Natural killer cell (primary cell): Measurements from ENCODE around the gene OR51V1. TPM values are rescaled to one million over a fixed set of nuclear protein-coding genes. Genes with fewer than 3 reads are reported as not detected.

Experiments
- ATAC-seq, 3 donors: fragments of 150-1000 bp in 2 of 3; fragments of 200-7000 bp in 1 of 3; cut with Tn5 transposase; 1 replicate in 1 of 3; 2 replicates in 2 of 3; pipeline ENCODE4 v1.10.0; 2021; ENCODE audit warnings: mild to moderate bottlenecking in 2 of 3, moderate library complexity in 2 of 3
- DNase-seq, 2 donors: peaks; one replicate each; pipeline versions ENCODE4 v3.0.0 to v3.0.0-alpha.2; 2013 to 2021; ENCODE audit warnings: mixed read lengths in 1 of 2
- H3K27ac ChIP-seq: one replicate; pipeline ENCODE4 v1.5.1; 2013; ENCODE audit warnings: mild to moderate bottlenecking, low read length
- H3K27me3 ChIP-seq: one replicate; pipeline ENCODE4 v1.6.1; 2013; ENCODE audit warnings: low read length; ENCODE audit not compliant: control insufficient read depth, insufficient read depth
- H3K36me3 ChIP-seq: one replicate; pipeline ENCODE4 v1.6.1; 2013; ENCODE audit warnings: low read length; ENCODE audit not compliant: control insufficient read depth, insufficient read depth
- H3K4me1 ChIP-seq: one replicate; pipeline ENCODE4 v1.6.1; 2013; ENCODE audit warnings: low read length; ENCODE audit not compliant: control insufficient read depth, insufficient read depth
- H3K4me3 ChIP-seq: one replicate; pipeline ENCODE4 v1.5.1; 2013; ENCODE audit warnings: low read length
- H3K9me3 ChIP-seq: one replicate; pipeline ENCODE4 v1.6.1; 2013; ENCODE audit warnings: low read length; ENCODE audit not compliant: control insufficient read depth, insufficient read depth
- H3K27ac Mint-ChIP-seq, 2 donors: one replicate each; pipeline ENCODE4 v1.8.0; 2022; ENCODE audit warnings: mild to moderate bottlenecking in 2 of 2, mixed read lengths in 2 of 2, moderate library complexity in 1 of 2
- H3K27me3 Mint-ChIP-seq, 2 donors: one replicate each; pipeline ENCODE4 v1.8.0; 2022; ENCODE audit warnings: low read depth in 2 of 2, mixed read lengths in 2 of 2
- H3K36me3 Mint-ChIP-seq: one replicate; pipeline ENCODE4 v1.8.0; 2022; ENCODE audit warnings: mixed read lengths
- H3K4me1 Mint-ChIP-seq, 2 donors: one replicate each; pipeline ENCODE4 v1.8.0; 2022; ENCODE audit warnings: mixed read lengths in 2 of 2
- H3K4me3 Mint-ChIP-seq: one replicate; pipeline ENCODE4 v1.8.0; 2022; ENCODE audit warnings: mild to moderate bottlenecking, moderate library complexity, mixed read lengths
- H3K9me3 Mint-ChIP-seq, 2 donors: one replicate each; pipeline ENCODE4 v1.8.0; 2022; ENCODE audit warnings: mixed read lengths in 2 of 2
- WGBS: methylation state at CpG from one replicate; pipeline ENCODE4 v1.1.7; 2013; ENCODE audit warnings: missing lambda C conversion rate; ENCODE audit not compliant: insufficient coverage; 5-methylcytosine and 5-hydroxymethylcytosine counted together
- intact Hi-C: fragments of 100-400 bp; cut with micrococcal nuclease; formaldehyde crosslinking; loops from one replicate; pipeline ENCODE4 v1.14.2; 2022
- total RNA-seq, 4 donors: library from RNA; stranded (reverse); fragments of 120-200 nt in 1 of 4; gene quantifications; one replicate each; pipeline versions ENCODE4 v1.2.3 to v1.2.4, GENCODE V29; 2013 to 2022
- TF ChIP-seq, protein P1 (sequence below): fragments of 200-600 bp; IDR thresholded peaks from one replicate; pipeline ENCODE4 v1.8.0; 2022; ENCODE audit warnings: antibody characterized with exemption

OR51V1 gene
- total RNA-seq, 3 donors from 2014 or later (not counting 1 experiment from before 2014, with no cell fraction given) = not detected

DNA sequence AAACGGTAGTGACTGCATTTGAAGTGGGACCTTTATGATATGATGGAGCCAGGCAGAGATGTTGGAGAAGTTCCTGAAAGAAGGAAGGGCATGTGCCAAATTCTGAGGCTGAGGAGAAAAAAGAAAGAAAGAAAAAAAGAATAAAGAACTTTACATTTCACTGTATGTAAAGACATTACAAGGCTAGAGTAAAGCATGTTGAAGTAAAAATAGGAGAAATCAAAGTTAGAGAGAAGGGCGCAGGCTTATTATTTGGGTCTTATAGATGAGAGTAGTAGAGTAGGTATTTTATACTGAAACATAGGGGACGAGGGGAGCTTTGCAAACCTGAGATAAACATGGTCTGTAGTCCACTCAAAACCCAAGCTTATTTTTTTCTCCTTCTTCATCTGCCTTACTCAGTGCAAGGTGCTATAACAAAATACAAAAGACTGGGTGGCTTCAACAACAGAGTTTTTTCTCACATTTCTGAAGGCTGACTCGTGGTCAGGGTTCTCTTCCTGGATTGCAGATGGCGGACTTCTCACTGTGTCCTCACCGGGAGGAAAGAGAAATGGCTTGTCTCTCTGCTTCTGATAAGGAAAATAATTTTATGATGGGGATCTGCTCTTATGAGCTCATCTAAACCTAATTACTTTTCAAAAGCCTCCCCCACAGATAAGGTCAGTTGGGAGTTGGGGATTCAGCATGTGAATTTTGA lies 46.4 kb upstream of the OR51V1 start:
- Mint-ChIP-seq H3K4me1 (no peaks in the 10 kb centered on the region), H3K36me3 (no peaks in the 10 kb centered on the region), H3K9me3 (no peaks in the 10 kb centered on the region), H3K27ac (no peak overlapping the region), H3K27me3 (no peaks in the 10 kb centered on the region), H3K4me3 (no peak overlapping the region)
- H3K27ac ChIP-seq = no peak overlapping the region
- no peaks in the 10 kb centered on the region for H3K36me3 ChIP-seq
- DNase-seq (no peak), ATAC-seq (no peak)
- WGBS = 62% methylated on average over 6 of the region's 6 CpGs
- no peaks in the 10 kb centered on the region for H3K27me3 ChIP-seq
- no peaks in the 10 kb centered on the region for H3K9me3 ChIP-seq
- no peaks in the 10 kb centered on the region for H3K4me1 ChIP-seq
- TF ChIP-seq, protein P1, sequence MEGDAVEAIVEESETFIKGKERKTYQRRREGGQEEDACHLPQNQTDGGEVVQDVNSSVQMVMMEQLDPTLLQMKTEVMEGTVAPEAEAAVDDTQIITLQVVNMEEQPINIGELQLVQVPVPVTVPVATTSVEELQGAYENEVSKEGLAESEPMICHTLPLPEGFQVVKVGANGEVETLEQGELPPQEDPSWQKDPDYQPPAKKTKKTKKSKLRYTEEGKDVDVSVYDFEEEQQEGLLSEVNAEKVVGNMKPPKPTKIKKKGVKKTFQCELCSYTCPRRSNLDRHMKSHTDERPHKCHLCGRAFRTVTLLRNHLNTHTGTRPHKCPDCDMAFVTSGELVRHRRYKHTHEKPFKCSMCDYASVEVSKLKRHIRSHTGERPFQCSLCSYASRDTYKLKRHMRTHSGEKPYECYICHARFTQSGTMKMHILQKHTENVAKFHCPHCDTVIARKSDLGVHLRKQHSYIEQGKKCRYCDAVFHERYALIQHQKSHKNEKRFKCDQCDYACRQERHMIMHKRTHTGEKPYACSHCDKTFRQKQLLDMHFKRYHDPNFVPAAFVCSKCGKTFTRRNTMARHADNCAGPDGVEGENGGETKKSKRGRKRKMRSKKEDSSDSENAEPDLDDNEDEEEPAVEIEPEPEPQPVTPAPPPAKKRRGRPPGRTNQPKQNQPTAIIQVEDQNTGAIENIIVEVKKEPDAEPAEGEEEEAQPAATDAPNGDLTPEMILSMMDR = no peak
- no peak overlapping the region for H3K4me3 ChIP-seq
- intact Hi-C loops = loop anchor here (1.0 kb wide), 1 partner anchor 7 kb away; the partner anchor contains the start of gene HBG2

DNA sequence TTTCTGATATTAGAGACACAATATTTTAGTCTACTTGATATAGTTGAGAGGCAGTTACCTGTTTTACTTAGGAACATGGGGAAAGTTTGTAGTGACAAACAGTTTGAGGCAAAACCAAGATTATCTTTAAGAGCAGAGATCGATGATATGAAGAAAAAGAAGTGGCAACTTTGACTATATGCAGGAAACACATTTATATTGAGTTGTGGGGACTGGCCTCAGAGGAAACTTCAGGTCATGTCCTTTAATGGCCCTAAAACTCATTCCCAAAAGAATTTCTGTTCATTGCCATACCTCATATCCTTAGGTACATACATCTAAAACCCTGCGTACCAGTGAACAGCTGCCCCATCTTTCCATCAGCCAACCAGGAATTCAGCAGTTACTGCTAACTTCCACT lies 44.7 kb upstream of the OR51V1 start:
- WGBS = 61% methylated on average over 2 of the region's 2 CpGs

DNA sequence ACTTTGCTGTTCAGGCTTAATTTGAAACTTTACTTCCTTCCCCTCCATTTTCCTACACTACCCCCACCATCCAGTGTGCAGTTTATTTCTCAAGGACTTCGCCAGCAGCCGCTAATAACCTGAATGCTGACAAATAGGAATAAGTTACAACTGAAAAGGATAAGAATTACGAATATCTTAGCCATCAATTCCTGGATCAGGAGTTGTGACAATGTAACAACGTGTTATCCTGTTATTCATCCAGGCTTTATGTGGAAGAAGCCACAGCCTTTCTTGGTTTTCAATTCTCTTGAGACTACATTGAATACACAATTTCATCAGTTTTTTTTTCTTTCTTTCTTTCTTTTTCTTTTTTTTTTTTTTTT lies 43.3 kb upstream of the OR51V1 start:
- H3K9me3 Mint-ChIP-seq = no peaks in the 10 kb centered on the region
- intact Hi-C loops = no loop called here
- DNase-seq = no peak

More for the DNA sequence above, 44.7 kb upstream of the OR51V1 start:
- no peak overlapping the region for H3K27ac Mint-ChIP-seq
- Histone ChIP-seq H3K4me1 (no peaks in the 10 kb centered on the region), H3K27me3 (no peaks in the 10 kb centered on the region), H3K9me3 (no peaks in the 10 kb centered on the region), H3K36me3 (no peaks in the 10 kb centered on the region), H3K4me3 (no peak overlapping the region), H3K27ac (no peak overlapping the region)
- TF ChIP-seq, protein P1 = no peak
- no peaks in the 10 kb centered on the region for H3K36me3 Mint-ChIP-seq
- intact Hi-C loops = no loop called here
- ATAC-seq (no peak), DNase-seq (no peak)
- no peaks in the 10 kb centered on the region for H3K9me3 Mint-ChIP-seq
- no peaks in the 10 kb centered on the region for H3K4me1 Mint-ChIP-seq
- H3K27me3 Mint-ChIP-seq = peaks cover 0 to 3% of the 10 kb centered on the region in 2 donors
- no peak overlapping the region for H3K4me3 Mint-ChIP-seq

More for the DNA sequence above, 43.3 kb upstream of the OR51V1 start:
- Histone ChIP-seq H3K36me3 (no peaks in the 10 kb centered on the region), H3K4me3 (no peak overlapping the region), H3K27ac (no peak overlapping the region), H3K9me3 (no peaks in the 10 kb centered on the region), H3K4me1 (no peaks in the 10 kb centered on the region), H3K27me3 (no peaks in the 10 kb centered on the region)
- TF ChIP-seq, protein P1 = no peak
- WGBS = 83% methylated on average over 4 of the region's 4 CpGs
- Mint-ChIP-seq H3K27me3 (peaks cover 0 to 3% of the 10 kb centered on the region in 2 donors), H3K4me1 (no peaks in the 10 kb centered on the region), H3K4me3 (no peak overlapping the region), H3K36me3 (no peaks in the 10 kb centered on the region), H3K27ac (no peak overlapping the region)
- ATAC-seq = no peak
